ENCODE results near the gene PRR14L. TPM values are rescaled to one million over a fixed set of nuclear protein-coding genes. Genes with fewer than 3 reads are reported as not detected.

PRR14L gene
- total RNA-seq, 1 experiment from 2014 or later: 42.5 TPM

DNA sequence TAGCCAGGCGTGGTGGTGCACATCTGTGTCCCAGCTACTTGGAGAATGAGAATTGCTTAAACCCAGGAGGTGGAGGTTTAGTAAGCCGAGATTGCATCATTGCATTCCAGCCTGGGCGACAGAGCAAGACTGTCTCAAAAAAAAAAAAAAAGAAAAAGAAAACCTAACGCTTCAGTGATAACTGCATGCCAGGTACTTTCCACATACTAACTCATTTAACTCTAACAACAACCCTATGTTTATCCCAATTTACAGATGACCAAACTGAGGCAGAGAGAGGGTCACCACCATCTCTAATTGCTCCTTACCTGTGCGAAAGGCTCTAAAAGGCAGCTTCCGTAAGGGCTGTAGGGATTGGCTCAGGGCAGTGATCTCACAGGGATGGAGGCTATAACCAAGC lies 99.5 kb downstream of the PRR14L start:
- no peak overlapping the region for H3K4me3 ChIP-seq (ENCODE audit: low read depth, low read length)
- H3K4me1 ChIP-seq: peaks cover 64% of the 10 kb centered on the region
- H3K9me3 ChIP-seq: no peaks in the 10 kb centered on the region
- H3K4me1 Mint-ChIP-seq (ENCODE audit: low read depth, unreplicated experiment): peaks cover 16% of the 10 kb centered on the region
- intact Hi-C loops (cut with micrococcal nuclease; ENCODE audit: unreplicated experiment): no loop called here
- no peaks in the 10 kb centered on the region for H3K27me3 Mint-ChIP-seq (ENCODE audit: insufficient read depth, unreplicated experiment)
- H3K4me3 Mint-ChIP-seq (ENCODE audit: unreplicated experiment): no peak overlapping the region
- ChIA-PET POLR2A (interaction anchor here (0.7 to 3.2 kb wide), 2 partner anchors 8 to 11 kb away, joined by 9 to 28 read pairs; partner anchors contain the start of gene PISD), CTCF (interaction anchor here (0.7 kb wide), 1 partner anchor 212 kb away, joined by 5 read pairs; no protein-coding TSS in a partner anchor)
- H3K9me3 Mint-ChIP-seq (ENCODE audit: unreplicated experiment): no peaks in the 10 kb centered on the region
- peaks cover 37% of the 10 kb centered on the region for H3K36me3 Mint-ChIP-seq (ENCODE audit: insufficient read depth, unreplicated experiment)
- H3K27me3 ChIP-seq (replicated peaks; ENCODE audit: control insufficient read depth, insufficient read depth, low read length): no peaks in the 10 kb centered on the region
- no peaks in the 10 kb centered on the region; the same call in 1 of the 2 replicates for H3K36me3 ChIP-seq (ENCODE audit: control insufficient read depth, insufficient read depth, low read length)
- TF ChIP-seq, protein P1, sequence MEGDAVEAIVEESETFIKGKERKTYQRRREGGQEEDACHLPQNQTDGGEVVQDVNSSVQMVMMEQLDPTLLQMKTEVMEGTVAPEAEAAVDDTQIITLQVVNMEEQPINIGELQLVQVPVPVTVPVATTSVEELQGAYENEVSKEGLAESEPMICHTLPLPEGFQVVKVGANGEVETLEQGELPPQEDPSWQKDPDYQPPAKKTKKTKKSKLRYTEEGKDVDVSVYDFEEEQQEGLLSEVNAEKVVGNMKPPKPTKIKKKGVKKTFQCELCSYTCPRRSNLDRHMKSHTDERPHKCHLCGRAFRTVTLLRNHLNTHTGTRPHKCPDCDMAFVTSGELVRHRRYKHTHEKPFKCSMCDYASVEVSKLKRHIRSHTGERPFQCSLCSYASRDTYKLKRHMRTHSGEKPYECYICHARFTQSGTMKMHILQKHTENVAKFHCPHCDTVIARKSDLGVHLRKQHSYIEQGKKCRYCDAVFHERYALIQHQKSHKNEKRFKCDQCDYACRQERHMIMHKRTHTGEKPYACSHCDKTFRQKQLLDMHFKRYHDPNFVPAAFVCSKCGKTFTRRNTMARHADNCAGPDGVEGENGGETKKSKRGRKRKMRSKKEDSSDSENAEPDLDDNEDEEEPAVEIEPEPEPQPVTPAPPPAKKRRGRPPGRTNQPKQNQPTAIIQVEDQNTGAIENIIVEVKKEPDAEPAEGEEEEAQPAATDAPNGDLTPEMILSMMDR (IDR thresholded peaks at IDR 0.05; ENCODE audit: insufficient read depth in 1 of 2, low read depth in 1 of 2, low read length in 1 of 2, severe bottlenecking in 1 of 2, unreplicated experiment in 1 of 2): no peak
- H3K27ac Mint-ChIP-seq (ENCODE audit: unreplicated experiment): peak overlapping the region; percentile 72
- DNase-seq: peak; percentile 56 to 68
- BruUV-seq (replicated peaks): no TSS peak

DNA sequence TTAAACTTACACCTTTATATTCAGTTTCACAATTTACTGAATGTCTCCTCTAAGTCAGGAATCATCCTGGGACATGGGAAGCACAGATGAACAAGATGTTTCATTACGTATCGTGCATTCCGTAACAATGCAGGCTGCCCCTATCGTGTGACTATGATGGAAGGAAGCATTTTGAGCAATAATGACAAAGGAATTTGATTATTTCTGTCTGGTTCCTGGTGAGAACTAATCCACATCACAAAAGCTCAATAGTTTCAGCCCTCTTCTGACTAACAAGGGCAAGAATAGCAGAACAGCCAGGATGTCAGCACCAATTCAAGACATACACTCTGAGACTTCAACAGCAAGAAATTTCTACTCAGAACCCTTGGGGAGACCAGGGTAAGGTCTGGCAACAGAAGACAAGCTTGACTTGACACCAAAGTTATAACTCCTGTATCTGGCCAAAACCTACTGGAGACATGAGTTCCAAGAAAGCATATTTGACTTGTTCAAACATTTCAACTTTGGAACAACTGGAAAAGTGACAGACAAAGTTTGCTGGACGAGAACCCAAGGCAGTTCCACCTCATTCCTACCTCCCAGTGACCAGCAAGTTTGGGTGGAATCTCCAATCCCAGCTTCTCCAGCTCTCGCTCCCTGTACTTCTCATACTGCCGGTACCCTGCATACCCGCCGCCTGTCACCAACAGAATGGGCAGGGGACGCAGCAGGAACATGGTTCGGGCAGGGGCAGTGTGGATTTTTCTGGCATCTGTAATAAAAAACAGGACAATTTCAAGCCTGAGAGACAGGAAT lies 102.2 kb downstream of the PRR14L start:
- H3K4me1 ChIP-seq: peaks cover 50% of the 10 kb centered on the region
- Mint-ChIP-seq H3K9me3 (ENCODE audit: unreplicated experiment) (no peaks in the 10 kb centered on the region), H3K27me3 (ENCODE audit: insufficient read depth, unreplicated experiment) (no peaks in the 10 kb centered on the region), H3K4me3 (ENCODE audit: unreplicated experiment) (no peak overlapping the region), H3K36me3 (ENCODE audit: insufficient read depth, unreplicated experiment) (peaks cover 55% of the 10 kb centered on the region), H3K27ac (ENCODE audit: unreplicated experiment) (peak overlapping the region; percentile 83), H3K4me1 (ENCODE audit: low read depth, unreplicated experiment) (no peaks in the 10 kb centered on the region)
- ChIA-PET CTCF (no interaction called here), POLR2A (interaction anchor here (2.3 kb wide), 1 partner anchor 14 kb away, joined by 22 read pairs; the partner anchor contains the start of gene PISD)
- TF ChIP-seq, protein P1 (IDR thresholded peaks at IDR 0.05; ENCODE audit: insufficient read depth in 1 of 2, low read depth in 1 of 2, low read length in 1 of 2, severe bottlenecking in 1 of 2, unreplicated experiment in 1 of 2): no peak
- no TSS peak for BruUV-seq (replicated peaks)
- H3K36me3 ChIP-seq (ENCODE audit: control insufficient read depth, insufficient read depth, low read length): no peaks in the 10 kb centered on the region; the same call in 1 of the 2 replicates
- intact Hi-C loops (cut with micrococcal nuclease; ENCODE audit: unreplicated experiment): loop anchor here (2.0 kb wide), 1 partner anchor 15 kb away; the partner anchor contains the start of gene PISD
- DNase-seq: no peak
- H3K9me3 ChIP-seq: no peaks in the 10 kb centered on the region
- no peaks in the 10 kb centered on the region for H3K27me3 ChIP-seq (replicated peaks; ENCODE audit: control insufficient read depth, insufficient read depth, low read length)
- no peak overlapping the region for H3K4me3 ChIP-seq (ENCODE audit: low read depth, low read length)

DNA sequence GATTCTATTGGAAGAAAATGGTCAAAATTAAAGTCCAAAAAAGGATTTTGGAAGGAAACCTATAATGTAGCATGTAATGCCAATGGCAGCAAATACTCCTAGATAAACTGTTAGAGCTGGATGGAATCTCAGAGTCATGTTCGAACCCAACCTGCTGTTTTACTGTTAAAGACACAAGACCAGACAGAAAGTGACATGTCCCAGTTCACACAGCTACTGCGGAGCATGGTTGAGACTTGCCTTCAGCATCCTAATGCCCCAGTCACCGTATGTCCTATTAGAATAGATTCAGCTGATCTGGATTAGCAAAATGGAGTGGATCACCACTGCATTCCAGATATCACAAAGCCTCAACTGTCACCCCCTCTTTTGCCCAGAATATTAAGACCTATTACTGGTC lies 102.9 kb downstream of the PRR14L start:
- no peak for DNase-seq
- Histone ChIP-seq H3K27me3 (replicated peaks; ENCODE audit: control insufficient read depth, insufficient read depth, low read length) (no peaks in the 10 kb centered on the region), H3K9me3 (no peaks in the 10 kb centered on the region), H3K4me1 (peaks cover 50% of the 10 kb centered on the region), H3K36me3 (ENCODE audit: control insufficient read depth, insufficient read depth, low read length) (no peaks in the 10 kb centered on the region; the same call in 1 of the 2 replicates), H3K4me3 (ENCODE audit: low read depth, low read length) (no peak overlapping the region)
- Mint-ChIP-seq H3K4me1 (ENCODE audit: low read depth, unreplicated experiment) (no peaks in the 10 kb centered on the region), H3K4me3 (ENCODE audit: unreplicated experiment) (no peak overlapping the region), H3K27me3 (ENCODE audit: insufficient read depth, unreplicated experiment) (no peaks in the 10 kb centered on the region), H3K36me3 (ENCODE audit: insufficient read depth, unreplicated experiment) (peaks cover 61% of the 10 kb centered on the region), H3K27ac (ENCODE audit: unreplicated experiment) (peak overlapping the region; percentile 83), H3K9me3 (ENCODE audit: unreplicated experiment) (no peaks in the 10 kb centered on the region)
- ChIA-PET CTCF (interaction anchor here (1.3 kb wide), 1 partner anchor 15 kb away, joined by 4 read pairs; the partner anchor contains the start of gene PISD), POLR2A (interaction anchor here (2.3 kb wide), 1 partner anchor 15 kb away, joined by 22 read pairs; the partner anchor contains the start of gene PISD)
- TF ChIP-seq, protein P1 (IDR thresholded peaks at IDR 0.05; ENCODE audit: insufficient read depth in 1 of 2, low read depth in 1 of 2, low read length in 1 of 2, severe bottlenecking in 1 of 2, unreplicated experiment in 1 of 2): no peak
- TSS peak; percentile 85 for BruUV-seq (replicated peaks)
- intact Hi-C loops (cut with micrococcal nuclease; ENCODE audit: unreplicated experiment): loop anchor here (2.0 kb wide), 1 partner anchor 16 kb away; the partner anchor contains the start of gene PISD

All from Caco-2 (cell line).